ENCODE data around the gene NSD1.
"Not testable (repeated sequence)": the region's sequence is repeated elsewhere in the genome, so short reads cannot be mapped to it uniquely, and the experiment has no call there.

Gene NSD1

DNA sequence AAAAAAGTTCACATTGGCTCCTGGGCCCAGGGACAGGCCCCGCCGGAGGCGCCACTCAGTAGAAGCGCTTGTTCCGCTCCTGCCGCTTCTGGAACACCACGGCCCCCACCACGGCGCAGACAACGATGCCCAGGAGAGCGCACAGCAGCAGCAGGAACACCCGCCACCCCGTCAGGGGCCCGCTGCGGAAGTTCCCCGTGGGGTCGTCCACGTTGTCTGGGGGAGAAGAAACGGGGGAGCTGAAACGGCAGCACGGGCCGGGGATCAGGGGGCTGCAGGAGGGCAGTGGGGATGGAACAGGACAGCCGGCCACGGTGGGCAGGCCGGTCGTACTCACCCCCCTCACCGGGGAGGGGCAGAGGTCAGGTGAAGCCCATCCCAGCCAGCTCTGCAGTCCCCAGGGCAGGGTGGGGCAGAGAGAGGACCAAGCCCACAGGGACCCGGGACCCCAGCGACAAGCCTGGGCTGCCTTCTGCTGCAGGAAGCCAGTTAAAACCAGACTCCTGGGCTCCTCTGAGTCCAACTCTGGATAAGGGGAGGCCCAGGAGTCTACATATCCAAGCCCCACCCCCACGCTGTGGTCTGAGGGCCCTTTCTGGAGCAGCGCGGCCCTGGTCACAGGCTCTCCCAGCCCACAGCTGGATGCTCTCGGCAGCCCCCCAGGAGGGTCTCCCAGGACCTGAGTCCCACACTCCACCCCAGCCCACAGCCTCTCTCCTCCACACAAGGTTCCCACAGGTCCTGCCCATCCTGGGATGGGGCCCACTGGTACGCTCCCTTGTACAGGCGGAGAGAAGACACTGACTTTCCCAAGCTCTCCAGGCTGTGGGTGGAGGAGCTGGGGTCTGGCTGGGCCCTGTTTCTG is 198.7 kb downstream of the NSD1 start:
- DNase-seq: no peak

DNA sequence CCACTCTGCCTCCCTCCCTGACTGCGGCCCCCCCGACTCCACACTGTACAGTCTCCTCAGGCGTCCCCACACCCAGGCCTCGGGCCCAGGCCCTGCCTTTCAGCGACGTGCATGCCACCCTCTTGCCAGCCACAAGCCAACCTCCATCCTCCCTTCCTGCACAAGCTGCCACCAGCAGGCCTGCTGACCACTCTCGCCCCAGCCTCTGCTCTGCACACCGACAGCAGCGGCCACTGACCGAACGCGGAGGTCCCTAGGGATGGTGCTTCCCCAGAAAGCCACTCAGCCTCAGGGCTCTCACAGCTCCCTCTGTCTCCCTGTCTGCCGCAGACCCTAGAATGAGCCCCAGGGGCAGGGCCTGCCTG is 199.3 kb downstream of the NSD1 start:
- DNase-seq: no peak

DNA sequence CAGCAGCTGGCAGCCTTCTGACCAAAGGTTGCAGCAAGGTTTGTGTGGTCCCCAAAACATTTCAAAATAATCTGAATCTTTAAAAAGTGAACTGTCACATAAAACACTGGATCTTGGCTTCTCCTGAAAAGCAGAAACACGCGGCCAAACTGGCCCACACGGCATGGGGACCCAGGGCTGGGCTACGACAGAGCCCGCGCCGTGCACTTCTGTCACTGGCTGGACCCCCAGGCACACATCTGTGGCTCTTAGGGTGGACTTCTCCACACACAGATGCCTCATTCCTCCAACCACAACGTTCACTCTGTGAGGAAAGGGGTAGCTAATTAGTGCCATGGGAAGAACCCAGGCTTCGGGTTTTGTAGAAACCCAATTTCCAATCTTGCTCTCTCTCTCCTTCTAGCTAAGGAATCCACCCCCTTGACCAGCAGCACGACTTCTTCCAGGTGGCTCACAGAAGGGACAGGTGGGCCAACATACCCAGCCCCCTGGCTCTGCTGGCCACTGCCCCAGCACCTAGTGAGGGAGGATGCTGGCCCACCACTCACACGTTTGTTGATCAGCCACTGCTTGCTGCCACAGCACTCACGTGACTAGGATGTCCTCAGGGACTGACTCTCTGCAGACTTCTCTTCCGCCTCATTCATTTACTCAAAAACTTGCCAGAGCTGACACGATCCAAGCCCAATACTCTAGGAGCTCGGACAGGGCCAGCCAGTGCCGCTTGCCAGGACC is 200.0 kb downstream of the NSD1 start:
- DNase-seq: no peak

DNA sequence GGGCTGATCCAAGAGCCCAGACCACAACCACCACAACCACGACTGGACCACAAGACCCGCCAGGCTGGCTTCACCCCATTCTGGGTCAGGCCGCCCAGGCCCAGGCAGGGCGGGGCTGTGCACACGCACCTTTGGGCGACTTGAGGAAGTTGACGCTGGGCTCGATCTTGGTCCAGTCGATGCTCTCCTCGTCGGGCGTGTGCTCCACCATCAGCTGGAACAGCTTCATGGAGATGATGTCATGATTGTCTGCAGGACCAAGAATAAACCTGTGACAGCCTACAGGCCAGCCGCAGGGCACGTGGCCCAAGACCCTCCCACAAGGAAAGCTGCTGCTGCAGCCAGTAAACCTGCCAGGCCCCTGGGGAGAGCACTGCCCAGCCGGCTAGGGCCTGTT is 200.6 kb downstream of the NSD1 start:
- DNase-seq: no peak

DNA sequence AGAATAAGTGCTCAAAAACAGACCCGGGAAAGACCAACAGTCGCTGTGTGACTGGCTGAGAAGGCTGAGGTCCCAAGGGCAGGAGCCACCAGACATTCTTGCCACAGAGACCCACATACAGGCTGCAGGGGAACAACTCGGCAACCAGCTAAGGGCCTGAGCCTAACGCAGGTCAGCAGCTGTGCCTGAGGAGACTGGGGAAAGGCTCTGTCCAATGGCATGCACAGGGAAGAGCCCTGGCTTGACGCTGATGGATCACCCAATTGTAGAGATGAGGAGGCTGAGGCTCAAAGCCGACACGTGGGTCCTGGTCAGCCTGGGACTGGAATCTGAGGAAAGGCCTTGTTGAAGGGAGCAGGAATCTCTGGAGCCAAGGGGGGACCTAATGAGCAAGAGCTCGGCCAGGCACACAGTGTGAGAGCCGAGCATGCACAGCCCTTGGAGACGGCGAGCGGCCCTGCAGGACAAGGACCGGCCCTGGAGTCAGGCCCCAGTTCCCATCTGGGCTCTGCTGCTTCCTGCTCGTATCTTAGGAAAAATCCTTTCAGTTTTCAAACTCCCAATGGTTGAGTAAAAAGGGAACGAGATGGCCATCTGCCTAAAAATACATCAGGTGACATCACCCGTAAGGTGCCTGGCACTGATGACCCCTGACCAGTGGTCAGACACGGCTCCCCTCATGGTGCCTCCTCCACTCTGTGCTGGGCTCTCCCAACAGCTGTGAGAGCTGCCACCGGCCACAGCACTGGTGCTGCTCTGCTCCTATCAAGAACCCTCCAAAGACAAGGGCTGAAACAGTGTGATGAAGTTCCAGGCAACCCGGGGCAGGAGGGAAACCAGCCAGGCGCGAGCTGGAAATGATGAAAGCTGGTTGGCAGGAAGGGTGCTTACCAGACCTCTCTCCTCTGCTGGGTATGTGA is 201.5 kb downstream of the NSD1 start:
- no peak for DNase-seq

DNA sequence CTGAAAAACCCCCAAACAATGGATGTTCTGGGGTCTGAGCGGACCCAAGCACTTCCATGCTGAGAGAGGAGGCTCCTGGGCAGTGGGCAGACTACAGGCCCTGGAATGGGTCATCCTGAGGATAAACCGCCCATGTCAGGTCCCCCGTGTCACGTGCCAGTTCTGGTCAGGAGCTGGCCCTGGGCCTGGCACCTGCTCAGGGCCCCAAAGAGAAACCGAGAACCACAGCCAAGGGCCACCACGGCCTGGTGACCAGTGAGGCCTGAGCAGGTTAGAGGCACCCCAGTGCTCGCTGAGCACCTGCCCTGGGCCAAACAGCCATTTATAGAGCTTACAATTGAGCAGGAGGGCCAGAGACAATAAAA is 202.1 kb downstream of the NSD1 start:
- no peak for DNase-seq

DNA sequence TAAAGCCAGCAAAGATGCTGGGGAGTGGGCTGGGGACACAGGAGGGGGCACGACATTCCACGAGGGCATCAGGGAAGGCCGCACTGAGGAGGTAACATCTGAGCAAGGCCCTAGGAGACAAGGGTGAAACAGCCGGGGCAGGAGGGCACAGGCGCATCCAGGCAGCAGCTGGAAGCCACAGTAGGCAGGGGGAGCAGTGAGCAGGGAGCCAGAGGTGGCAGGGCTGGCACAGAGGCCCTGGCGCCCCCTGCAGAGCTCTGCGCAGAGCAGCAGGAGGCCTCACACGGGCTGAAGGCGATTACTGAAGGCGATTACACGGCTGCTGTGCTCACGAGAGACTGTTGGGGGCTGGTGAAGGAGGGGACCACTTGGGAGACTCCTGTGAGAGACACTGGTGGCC is 202.5 kb downstream of the NSD1 start:
- no peak for DNase-seq

DNA sequence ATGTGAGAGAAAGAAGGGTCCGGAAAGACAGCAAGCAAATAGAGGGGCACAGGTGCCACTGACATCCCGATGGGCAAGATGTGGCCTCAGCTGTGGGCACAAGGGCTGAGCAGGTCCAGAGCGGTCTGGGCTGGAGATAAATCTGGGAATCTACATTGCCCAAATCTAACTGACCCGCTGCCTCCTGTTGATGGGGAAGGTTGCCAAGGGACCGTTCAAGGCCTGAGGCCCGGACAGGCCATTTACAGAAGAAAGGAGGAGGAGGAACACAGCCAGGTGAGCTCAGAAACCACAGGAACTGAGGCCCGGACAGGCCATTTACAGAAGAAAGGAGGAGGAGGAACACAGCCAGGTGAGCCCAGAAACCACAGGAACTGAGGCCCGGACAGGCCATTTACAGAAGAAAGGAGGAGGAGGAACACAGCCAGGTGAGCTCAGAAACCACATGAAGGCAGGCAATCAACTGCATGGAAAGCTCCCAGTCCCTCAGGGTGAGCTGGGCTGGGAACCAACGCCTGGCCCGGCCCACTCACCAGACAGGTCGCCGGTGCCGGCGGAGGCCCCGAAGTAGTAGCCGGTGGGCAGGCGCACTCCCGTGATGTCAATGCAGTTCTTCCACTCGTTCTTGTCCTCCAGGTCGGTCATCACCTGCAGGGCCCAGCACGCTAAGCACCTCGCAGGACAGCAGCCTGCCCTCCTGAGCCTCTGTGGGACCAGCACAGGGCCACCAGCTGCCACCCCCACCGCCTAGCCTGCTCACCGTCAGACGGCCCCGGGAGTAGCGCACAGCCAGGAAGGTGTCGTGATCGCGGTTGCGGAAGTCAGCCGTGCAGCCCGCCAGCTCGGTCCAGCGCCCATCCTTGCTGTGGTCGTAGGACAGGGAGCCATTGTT is 203.3 kb downstream of the NSD1 start:
- DNase-seq: no peak

DNA sequence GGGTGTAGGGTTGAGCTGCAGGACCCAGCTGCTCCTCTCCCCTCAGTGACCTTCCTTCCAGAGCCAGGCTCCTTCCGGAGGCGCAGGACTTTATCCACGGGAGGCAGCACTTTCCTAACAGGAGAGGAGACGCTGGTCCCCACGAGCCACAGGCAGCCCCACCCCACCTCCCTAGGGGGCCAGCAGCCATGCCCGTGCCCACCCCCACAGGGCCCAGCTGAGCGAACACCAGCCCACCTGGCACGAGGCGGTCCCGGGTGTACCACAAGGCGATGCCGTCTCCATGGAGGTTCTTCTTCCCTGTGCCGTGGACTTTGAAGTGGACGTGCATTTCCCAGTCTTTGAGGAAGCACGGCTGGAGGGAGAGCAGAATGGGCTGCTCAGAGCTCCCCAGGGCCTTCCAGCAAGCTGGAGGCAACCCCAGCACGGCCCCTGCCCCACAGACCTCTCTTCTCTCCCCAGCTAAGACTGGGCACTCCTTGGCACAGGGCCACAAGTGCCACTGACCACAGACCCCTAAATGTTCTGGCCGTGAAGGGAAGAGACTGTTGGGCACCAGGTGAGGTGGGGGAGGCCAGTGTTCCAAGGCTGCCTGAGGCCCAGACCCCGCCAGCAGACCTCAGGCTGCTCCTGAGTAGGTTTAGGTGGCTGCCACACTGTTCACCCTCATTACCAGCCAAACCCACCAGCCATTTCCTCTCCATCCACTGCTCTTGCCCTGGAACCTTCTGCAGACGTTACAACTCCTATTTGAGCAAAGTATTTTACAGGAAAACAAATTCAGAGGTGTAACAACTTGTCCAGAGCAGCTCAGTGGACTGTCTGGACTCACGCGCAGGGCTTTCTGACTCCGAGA is 204.9 kb downstream of the NSD1 start:
- DNase-seq: no peak

DNA sequence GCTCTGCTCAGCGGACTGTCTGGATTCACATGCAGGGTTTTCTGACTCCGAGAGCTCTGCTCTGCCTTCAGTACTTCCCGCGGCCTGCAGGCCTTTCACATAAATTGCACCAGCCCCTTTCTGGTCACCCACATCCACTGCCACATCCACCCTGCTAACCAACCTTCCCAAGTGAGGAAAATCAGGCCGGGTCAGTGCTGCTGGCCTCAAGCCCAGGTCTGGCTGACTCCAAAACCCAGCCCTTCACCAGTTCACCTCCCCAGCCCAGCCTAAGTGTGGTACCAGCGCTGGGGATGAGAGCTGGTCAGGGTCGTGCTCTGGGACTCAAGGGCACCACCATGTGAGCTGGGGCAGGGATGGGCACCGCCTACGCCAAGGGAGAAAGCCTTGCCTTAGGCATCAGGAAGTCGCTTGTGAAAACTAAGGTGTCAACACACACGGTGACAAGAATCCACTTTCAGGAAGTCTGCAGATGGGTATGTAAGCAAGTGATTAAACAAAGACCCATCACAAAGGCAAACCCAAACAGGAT is 205.6 kb downstream of the NSD1 start:
- no peak for DNase-seq

DNA sequence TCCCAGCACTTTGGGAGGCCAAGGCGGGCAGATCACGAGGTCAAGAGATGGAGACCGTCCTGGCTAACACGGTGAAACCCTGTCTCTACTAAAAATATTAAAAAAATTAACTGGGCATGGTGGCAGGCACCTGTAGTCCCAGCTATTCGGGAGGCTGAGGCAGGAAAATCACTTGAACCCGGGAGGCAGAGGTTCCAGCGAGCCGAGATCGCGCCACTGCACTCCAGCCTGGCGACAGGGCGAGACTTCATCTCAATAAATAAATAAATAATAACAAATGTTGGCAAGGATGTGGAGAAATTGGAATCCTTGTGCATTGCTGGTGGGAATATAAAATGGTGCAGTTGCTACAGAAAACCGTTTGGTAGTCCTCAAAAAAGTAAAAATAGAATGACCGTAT is 209.4 kb downstream of the NSD1 start:
- DNase-seq: not testable (repeated sequence)

DNA sequence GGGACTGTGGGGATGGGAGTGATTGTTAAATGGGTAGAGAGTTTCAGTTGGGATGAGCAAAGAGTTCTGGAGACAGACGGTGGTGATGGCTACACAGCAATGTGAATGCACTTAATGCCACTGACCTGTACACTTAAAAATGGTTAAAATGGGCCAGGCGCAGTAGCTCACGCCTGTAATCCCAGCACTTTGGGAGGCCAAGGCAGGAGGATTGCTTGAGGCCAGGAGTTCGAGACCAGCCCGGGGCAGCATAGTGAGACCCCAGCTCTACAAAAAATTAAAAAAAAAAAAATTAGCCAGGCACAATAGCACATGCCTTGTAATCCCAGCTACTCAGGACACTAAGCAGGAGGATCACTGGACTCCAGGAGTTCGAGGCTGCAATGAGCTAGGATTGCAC is 210.2 kb downstream of the NSD1 start:
- DNase-seq: no peak

DNA sequence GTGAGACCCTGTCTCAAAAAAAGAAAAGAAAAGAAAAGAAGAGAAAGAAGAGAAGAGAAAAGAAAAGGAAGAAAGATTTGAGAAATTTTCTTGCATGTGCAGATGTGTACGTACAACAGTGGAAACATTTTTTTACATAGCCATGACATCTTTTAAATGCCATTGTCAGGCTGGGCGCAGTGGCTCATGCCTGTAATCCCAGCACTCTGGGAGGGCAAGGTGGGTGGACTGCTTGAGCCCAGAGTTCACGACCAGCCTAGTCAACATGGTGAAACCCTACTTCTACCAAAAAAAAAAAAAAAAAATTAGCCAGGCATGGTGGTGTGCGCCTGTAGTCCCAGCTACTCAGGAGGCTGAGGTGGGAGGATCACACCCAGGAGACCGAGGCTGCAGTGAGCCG is 211.3 kb downstream of the NSD1 start:
- no peak for DNase-seq

DNA sequence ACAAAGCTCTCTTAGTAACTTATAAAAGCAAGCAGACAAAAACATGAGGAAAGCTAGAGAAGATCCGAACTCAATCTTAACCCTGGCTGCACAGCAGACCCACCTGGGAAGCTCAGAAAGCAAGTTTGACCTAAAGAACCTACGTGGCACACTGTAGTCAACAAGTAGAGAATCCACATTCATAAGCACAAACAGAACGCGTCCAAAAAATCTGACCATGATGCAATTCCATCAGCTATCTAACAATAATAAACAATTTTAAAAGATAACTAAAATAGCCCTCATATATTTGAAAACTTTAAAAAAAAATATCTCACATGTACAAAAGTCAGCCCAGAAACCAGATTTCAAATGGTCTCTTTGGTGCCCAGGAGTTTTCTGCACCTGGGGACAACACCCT is 213.2 kb downstream of the NSD1 start:
- DNase-seq: no peak

DNA sequence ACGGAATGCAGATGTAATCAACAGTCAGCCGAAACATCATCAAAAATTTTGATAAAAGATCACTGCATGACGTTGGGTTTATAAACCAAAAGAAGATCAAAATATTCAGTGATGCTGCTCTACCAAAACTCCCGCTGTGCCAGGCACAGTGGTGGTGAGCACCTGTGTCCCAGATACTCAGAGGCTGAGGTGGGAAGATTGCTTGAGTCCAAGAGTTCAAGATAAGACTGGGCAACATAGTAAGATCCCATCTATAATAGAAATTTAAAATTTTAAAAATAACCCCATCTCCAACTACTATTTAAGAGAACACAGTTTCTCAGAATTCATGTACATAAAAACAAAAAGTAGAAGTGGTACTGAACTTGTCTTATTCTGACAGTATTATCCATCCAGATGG is 214.1 kb downstream of the NSD1 start:
- no peak for DNase-seq

DNA sequence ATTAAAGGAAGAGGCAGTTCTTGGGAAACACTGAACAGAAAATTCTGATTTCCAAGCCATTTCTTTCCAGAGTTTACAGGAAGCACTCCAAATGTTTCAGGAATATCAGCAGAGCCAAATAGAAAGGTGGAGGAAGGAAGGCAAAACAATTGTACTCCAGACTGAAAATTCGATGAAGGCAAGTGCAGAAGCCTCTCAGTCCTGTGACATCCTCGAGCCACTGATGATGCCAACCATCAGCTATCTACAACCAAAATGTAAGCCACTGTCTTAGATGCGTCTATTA is 215.7 kb downstream of the NSD1 start:
- no peak for DNase-seq

DNA sequence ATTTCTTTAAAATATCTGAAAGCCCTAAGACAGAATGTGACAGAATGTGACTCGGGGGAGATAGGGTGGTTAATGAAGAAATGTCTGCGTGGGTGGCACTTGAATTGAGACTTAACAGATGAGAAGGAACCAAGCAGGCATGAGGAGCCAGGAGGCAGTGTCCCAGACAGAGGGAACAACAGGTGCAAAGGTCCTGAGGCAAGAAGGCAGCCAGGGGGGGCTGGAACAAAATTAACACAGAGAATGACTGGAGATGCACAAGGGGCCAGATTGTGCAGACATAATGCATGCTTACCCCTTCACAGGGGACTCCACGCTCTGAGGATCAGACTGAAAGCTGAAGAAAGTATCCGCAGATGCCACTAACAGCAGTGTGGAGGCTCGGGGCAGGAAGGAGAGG is 216.2 kb downstream of the NSD1 start:
- DNase-seq: no peak
